OCI-LY3 (cell line): Measurements from ENCODE around the gene FHOD1.
A peak's percentile ranks its signal among the peaks of the same experiment; 100 is the strongest.

Experiments used
- H2AFZ ChIP-seq: fragments of 200-600, 300-600 bp; shearing (Covaris generic); 2 replicates; pipeline ENCODE4 v1.6.0; 2014; ENCODE audit warnings: antibody characterized with exemption, low read depth, low read length
- H3K27ac ChIP-seq: fragments of 200-600, 300-600 bp; sonication (generic); 2 replicates; pipeline ENCODE4 v1.5.1; 2014; ENCODE audit warnings: mild to moderate bottlenecking, low read length, moderate library complexity, mixed read lengths
- H3K27me3 ChIP-seq: fragments of 200-600, 300-600 bp; sonication (generic); 2 replicates; pipeline ENCODE4 v1.6.1; 2014; ENCODE audit warnings: low read depth, low read length, mixed read lengths
- H3K36me3 ChIP-seq: fragments of 200-600, 300-600 bp; sonication (generic); replicated peaks from 2 replicates; pipeline ENCODE3; 2014; ENCODE audit warnings: low read depth, low read length, mixed read lengths
- H3K4me1 ChIP-seq: fragments of 300-600, 200-600 bp; sonication (generic); 2 replicates; pipeline ENCODE4 v1.6.1; 2014; ENCODE audit warnings: low read length, mixed read lengths
- H3K4me2 ChIP-seq: fragments of 200-600, 300-600 bp; sonication (generic); 2 replicates; pipeline ENCODE4 v1.6.1; 2014; ENCODE audit warnings: low read length, mixed read lengths
- H3K4me3 ChIP-seq: fragments of 300-600, 200-600 bp; sonication (generic); 2 replicates; pipeline ENCODE4 v1.5.1; 2014; ENCODE audit warnings: antibody characterized with exemption, mild to moderate bottlenecking, low read length, moderate library complexity
- H3K79me2 ChIP-seq: fragments of 300-600, 200-600 bp; shearing (Covaris generic); 2 replicates; pipeline ENCODE4 v1.6.1; 2014; ENCODE audit warnings: mild to moderate bottlenecking, low read length, mixed read lengths
- H3K9ac ChIP-seq: fragments of 300-600, 200-600 bp; shearing (Covaris generic); 2 replicates; pipeline ENCODE4 v1.6.0; 2014; ENCODE audit warnings: mild to moderate bottlenecking, low read length, moderate library complexity
- H3K9me3 ChIP-seq: fragments of 200-600, 300-600 bp; shearing (Covaris generic); 2 replicates; pipeline ENCODE4 v1.6.1; 2014; ENCODE audit warnings: low read length, mixed read lengths; ENCODE audit not compliant: insufficient read depth
- H4K20me1 ChIP-seq: fragments of 200-600, 300-600 bp; sonication (generic); 2 replicates; pipeline ENCODE4 v1.6.1; 2016; ENCODE audit warnings: low read length, mixed read lengths; ENCODE audit not compliant: insufficient read depth
- CTCF ChIP-seq: fragments of 200-600, 300-600 bp; sonication (generic); IDR thresholded peaks from 2 replicates; pipeline ENCODE4 v1.5.1; 2014; ENCODE audit warnings: antibody characterized with exemption, low read length, low read depth
- EZH2phosphoT487 ChIP-seq: fragments of 200-600 bp; shearing (Covaris generic); IDR thresholded peaks from 2 replicates; pipeline ENCODE4 v1.6.1; 2018; ENCODE audit warnings: antibody characterized with exemption, mixed run types, low read depth

FHOD1 gene

GRCh38 chr16:67185651-67186134 lies 61.6 kb downstream of the FHOD1 start:
- peak overlapping the region; percentile 88 for H3K4me2 ChIP-seq

DNA sequence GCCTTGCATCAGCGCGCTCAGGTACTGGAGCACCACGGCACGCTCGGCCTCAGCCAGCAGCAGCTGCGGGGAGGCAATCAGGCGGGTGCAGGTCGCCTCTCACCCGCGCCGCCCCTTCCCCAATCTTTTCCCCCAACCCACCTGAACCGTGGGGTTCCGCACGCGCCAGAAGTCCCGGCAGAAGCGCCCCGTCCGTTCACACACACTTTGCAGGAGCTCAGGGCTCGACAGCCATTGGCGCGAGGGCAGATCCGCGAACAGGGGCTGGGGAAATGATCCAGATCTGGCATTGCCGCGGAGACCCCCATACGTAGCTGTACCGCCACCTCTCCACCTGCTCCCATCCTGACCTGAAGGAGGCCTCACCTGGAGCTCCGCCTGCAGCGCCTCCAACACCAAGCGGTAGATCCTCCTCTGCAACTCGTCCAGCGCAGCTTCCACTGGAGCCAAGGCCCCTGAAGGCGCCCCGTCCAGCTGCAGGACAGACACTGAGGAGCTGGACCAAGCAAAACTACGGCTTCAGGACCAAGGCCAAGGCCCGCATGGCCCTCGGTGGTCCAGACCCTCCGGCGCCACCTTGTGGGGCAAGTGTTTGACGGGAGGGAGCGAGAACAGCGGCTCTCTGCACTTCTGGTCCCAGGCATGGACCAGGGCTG lies 62.2 kb downstream of the FHOD1 start:
- Histone ChIP-seq H3K4me1 (peaks cover 19% of the 10 kb centered on the region; the same call in 1 of the 2 replicates), H3K4me3 (peak overlapping the region; percentile 86), H3K27me3 (no peaks in the 10 kb centered on the region), H3K79me2 (peaks cover 13% of the 10 kb centered on the region), H2AFZ (no peak overlapping the region), H3K36me3 (no peaks in the 10 kb centered on the region), H3K4me2 (peak overlapping the region; percentile 88), H3K9me3 (no peaks in the 10 kb centered on the region), H3K27ac (no peak overlapping the region), H3K9ac (no peak overlapping the region), H4K20me1 (no peaks in the 10 kb centered on the region)
- TF ChIP-seq EZH2phosphoT487, result no peak
- peak; percentile 85 for TF ChIP-seq CTCF

More at GRCh38 chr16:67185651-67186134, 61.6 kb downstream of the FHOD1 start:
- H3K9me3 ChIP-seq, result no peaks in the 10 kb centered on the region
- no peaks in the 10 kb centered on the region for H3K36me3 ChIP-seq
- peaks cover 13% of the 10 kb centered on the region for H3K79me2 ChIP-seq
- peak overlapping the region; percentile 28 for H3K4me3 ChIP-seq
- no peak overlapping the region for H3K9ac ChIP-seq
- H3K4me1 ChIP-seq, result peaks cover 19% of the 10 kb centered on the region; the same call in 1 of the 2 replicates
- no peaks in the 10 kb centered on the region for H3K27me3 ChIP-seq
- no peak for TF ChIP-seq EZH2phosphoT487
- H4K20me1 ChIP-seq, result no peaks in the 10 kb centered on the region
- no peak overlapping the region for H2AFZ ChIP-seq
- H3K27ac ChIP-seq, result no peak overlapping the region

- Histone ChIP-seq H3K4me3 (peak overlapping the region; percentile 86), H3K4me1 (peaks cover 19% of the 10 kb centered on the region; the same call in 1 of the 2 replicates), H3K79me2 (peaks cover 13% of the 10 kb centered on the region), H3K9me3 (no peaks in the 10 kb centered on the region), H3K27me3 (no peaks in the 10 kb centered on the region), H3K27ac (no peak overlapping the region), H3K9ac (peak overlapping the region; percentile 74), H4K20me1 (no peaks in the 10 kb centered on the region; the same call in 1 of the 2 replicates), H3K4me2 (peak overlapping the region; percentile 88), H3K36me3 (peaks cover 3% of the 10 kb centered on the region), H2AFZ (peak overlapping the region; percentile 53; the same call in 1 of the 2 replicates)
- TF ChIP-seq EZH2phosphoT487, result no peak
- no peak for TF ChIP-seq CTCF
Measured at GRCh38 chr16:67184453-67184994, 62.8 kb downstream of the FHOD1 start.

DNA sequence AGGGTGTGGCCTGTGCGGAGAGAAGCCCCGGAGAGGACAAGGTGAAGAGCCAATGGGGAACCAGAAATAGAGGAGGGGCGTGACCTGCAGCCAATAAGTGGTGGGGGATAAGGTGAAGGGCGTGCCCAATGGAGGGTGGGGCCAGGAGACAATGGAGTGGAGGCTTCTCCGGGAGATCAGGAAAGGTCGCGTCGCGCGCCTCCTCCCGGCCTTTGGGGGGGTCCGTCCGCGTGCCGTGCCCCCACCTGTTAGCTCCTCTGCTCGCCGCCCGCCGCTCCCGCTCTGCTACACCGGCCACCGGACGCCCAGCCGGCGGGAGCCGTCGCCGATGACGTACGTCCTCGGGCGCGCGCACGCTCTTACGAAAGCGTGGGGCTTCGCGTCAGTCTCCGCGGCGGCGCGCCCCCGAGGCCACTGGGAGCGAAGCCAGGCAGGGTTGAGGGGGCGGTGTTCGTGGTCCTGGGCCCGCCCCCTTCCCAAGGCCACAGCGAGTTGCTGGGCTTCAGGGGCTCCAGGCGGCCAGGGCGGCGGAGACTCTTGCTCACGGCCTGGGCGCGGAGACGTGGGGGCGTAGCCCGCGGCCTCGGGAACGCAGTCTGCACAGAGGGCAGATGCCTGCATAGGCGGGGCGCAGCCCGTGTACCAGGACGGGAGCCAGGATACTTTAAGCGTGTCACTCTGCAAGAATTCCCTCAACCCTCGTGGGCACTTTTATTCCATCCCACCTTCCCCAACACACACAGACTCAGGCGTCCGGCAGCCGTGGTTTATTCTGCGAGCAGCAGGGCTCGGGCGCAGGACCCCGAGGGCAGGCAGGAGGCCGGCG lies 63.4 kb downstream of the FHOD1 start, which contains the start of gene MATCAP1:
Gene MATCAP1 (minus strand): TSS at position 337 of the 826 bp plus-strand sequence. CDS start 3,353 bp downstream, outside the sequence.
- Histone ChIP-seq H3K27ac (peak within 1 kb of the TSS; percentile 64), H4K20me1 (no peaks in the 10 kb centered on the region; the same call in 1 of the 2 replicates), H3K4me3 (peak within 1 kb of the TSS; percentile 86), H3K4me1 (peaks cover 19% of the 10 kb centered on the region; the same call in 1 of the 2 replicates), H3K9ac (peak within 1 kb of the TSS; percentile 74), H3K9me3 (no peaks in the 10 kb centered on the region), H3K79me2 (peaks cover 13% of the 10 kb centered on the region), H3K36me3 (peaks cover 6% of the 10 kb centered on the region), H2AFZ (peak within 1 kb of the TSS; percentile 70; the same call in 1 of the 2 replicates), H3K27me3 (no peaks in the 10 kb centered on the region), H3K4me2 (peak within 1 kb of the TSS; percentile 88)
- no peak for TF ChIP-seq EZH2phosphoT487
- no peak for TF ChIP-seq CTCF
